Mucosa of descending colon (tissue), 3 donors: ENCODE results near the gene PLEKHM1. TPM values are rescaled to one million over a fixed set of nuclear protein-coding genes. Genes with fewer than 3 reads are reported as not detected.

ENCODE experiments used
- ATAC-seq: fragments of 200-7000 bp; cut with Tn5 transposase; one replicate; pipeline ENCODE4 v1.9.1; 2020; ENCODE audit warnings: mild to moderate bottlenecking, moderate library complexity
- DNase-seq, 3 donors: peaks; one replicate each; pipeline ENCODE4 v3.0.0-alpha.2; 2020
- H3K36me3 ChIP-seq: fragments of 200-600 bp; one replicate; pipeline ENCODE4 v1.8.0; 2021; ENCODE audit warnings: low read depth, mild to moderate bottlenecking
- H3K4me1 ChIP-seq: fragments of 200-600 bp; one replicate; pipeline ENCODE4 v1.8.0; 2021; ENCODE audit warnings: low read depth, mild to moderate bottlenecking
- H3K4me3 ChIP-seq: fragments of 200-600 bp; one replicate; pipeline ENCODE4 v1.8.0; 2021; ENCODE audit warnings: mild to moderate bottlenecking
- H3K9me3 ChIP-seq: fragments of 200-600 bp; one replicate; pipeline ENCODE4 v1.8.0; 2021; ENCODE audit warnings: mild to moderate bottlenecking
- CTCF ChIP-seq: fragments of 200-600 bp; IDR thresholded peaks from one replicate; pipeline ENCODE4 v1.8.0; 2022; ENCODE audit warnings: antibody characterized with exemption, mild to moderate bottlenecking
- intact Hi-C, 2 donors: fragments of 100-400 bp; cut with DNase I in 1 of 2; cut with micrococcal nuclease in 1 of 2; formaldehyde crosslinking; loops; one replicate each; pipeline versions ENCODE4 v1.11.0 to v1.11.1; 2022; cut with DNase I, micrococcal nuclease
- total RNA-seq, 3 donors: library from RNA; stranded (reverse); fragmentation: NEBNext Ultra II Directional in 2 of 3; extraction: Animal tissue kit (Norgen Biotek cat#: 25700) in 2 of 3; gene quantifications; one replicate each; pipeline versions ENCODE4 v1.2.1 to v1.2.4, GENCODE V29; 2021 to 2023
- donor health status: DM: no; HTN: no; CAD: no; lungs with moderate emphysema.
- donor health status: DM: no; HTN: no; CAD: no.
- donor health status: DM: no; HTN: yes; CAD: no.

Gene PLEKHM1
- total RNA-seq, 3 donors from 2014 or later, result 59.1 to 71.3 (median 68.7) TPM

GRCh38 chr17:45429339-45430005, 61.0 kb downstream of the PLEKHM1 start:
- DNase-seq, result peak in 1 of 3 donors; percentile 49
- intact Hi-C loops, result no loop called here

DNA sequence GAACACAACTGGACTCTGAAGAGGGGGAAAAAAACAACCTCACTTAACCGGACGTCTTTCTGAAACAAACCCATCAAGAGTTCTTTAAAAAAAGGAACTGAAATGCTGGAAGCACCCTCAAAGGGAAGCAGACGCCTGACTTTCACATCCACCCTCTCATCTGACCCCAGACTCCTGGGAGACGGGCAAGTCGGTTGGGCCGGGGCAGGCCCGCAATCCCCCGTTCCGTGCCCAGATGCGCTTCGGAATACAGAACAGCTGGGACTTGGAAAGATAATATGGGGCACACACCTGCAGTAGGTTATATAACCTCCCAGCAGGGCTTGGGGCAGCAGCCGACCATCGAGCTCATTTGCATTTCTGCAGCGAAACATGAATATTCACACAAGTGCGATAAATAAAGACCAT, 61.6 kb downstream of the PLEKHM1 start:
- ATAC-seq, result no peak
- Histone ChIP-seq H3K36me3 (no peaks in the 10 kb centered on the region), H3K9me3 (no peaks in the 10 kb centered on the region), H3K4me3 (no peak overlapping the region), H3K4me1 (peaks cover 41% of the 10 kb centered on the region)
- no peak for TF ChIP-seq CTCF
- peak in 2 of 3 donors; percentile 40 to 51 for DNase-seq
- intact Hi-C loops, result no loop called here

More at GRCh38 chr17:45429339-45430005, 61.0 kb downstream of the PLEKHM1 start:
- H3K4me3 ChIP-seq, result no peak overlapping the region
- ATAC-seq, result no peak
- no peaks in the 10 kb centered on the region for H3K9me3 ChIP-seq
- H3K36me3 ChIP-seq, result no peaks in the 10 kb centered on the region
- TF ChIP-seq CTCF, result no peak
- H3K4me1 ChIP-seq, result peaks cover 41% of the 10 kb centered on the region

- no peaks in the 10 kb centered on the region for H3K9me3 ChIP-seq
- ATAC-seq (peak; percentile 35), DNase-seq (peak; percentile 84 to 90 (median 87))
- H3K4me1 ChIP-seq, result peaks cover 39% of the 10 kb centered on the region
- TF ChIP-seq CTCF, result peak; percentile 100
- intact Hi-C loops, result no loop called here
- no peak overlapping the region for H3K4me3 ChIP-seq
- H3K36me3 ChIP-seq, result no peaks in the 10 kb centered on the region
Observed at GRCh38 chr17:45428050-45428617, 62.4 kb downstream of the PLEKHM1 start.

DNA sequence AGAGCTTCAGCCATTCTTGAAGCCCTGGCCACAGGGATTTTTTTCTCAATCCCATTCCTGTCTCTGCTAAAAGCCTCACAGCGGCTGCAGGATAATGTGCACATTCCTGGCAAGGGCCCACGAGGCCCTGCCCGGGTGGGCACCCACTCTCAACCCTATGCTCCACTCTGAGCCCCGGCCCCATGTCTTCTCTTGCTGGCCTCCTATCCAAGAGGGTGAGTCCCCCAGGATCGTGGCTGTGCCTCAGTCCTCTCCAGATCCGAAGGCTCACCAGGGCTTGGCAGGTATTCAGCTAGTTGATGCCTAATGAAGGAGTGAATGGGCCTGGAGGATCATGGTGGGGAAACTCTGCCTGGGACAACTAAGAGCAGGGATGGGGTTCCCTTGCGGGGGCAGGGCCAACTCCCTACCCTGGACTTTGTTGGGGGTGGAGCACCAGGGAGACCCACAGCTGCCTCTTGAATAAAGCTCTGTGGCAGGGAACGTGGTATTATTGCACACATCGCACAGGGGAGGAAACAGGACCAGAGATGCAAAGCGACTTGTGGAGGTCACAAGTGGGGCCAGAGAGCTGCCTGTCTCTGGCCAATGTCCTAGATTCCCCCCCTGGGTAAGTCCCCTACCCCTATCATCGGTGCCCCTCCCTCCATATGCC, 63.2 kb downstream of the PLEKHM1 start:
- TF ChIP-seq CTCF, result no peak
- peaks cover 35% of the 10 kb centered on the region for H3K4me1 ChIP-seq

DNA sequence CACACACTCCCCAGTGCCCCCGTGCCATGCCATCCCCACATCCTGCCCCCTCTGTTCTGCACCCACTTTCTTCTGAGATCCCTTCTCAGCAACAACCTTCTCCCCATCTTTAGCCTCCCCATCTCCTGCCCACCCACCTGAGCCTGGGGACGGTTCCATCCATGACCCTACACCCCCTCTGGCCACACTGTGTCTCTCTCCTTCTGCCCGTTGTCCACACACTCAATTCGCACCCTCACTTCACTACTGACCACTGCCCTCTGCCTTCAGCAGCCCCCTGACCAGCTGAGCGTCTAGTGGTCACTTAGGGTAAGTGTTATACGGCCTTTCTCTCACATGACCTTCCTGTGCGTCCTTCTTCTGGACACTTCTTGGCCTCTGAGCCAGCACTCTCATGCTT, 64.0 kb downstream of the PLEKHM1 start:
- peaks cover 34% of the 10 kb centered on the region for H3K4me1 ChIP-seq
- intact Hi-C loops, result no loop called here
- TF ChIP-seq CTCF, result no peak
- no peak overlapping the region for H3K4me3 ChIP-seq
- H3K9me3 ChIP-seq, result no peaks in the 10 kb centered on the region
- H3K36me3 ChIP-seq, result no peaks in the 10 kb centered on the region
- DNase-seq, result peak in 1 of 3 donors; percentile 31
- ATAC-seq, result no peak

More for the DNA sequence above, 63.2 kb downstream of the PLEKHM1 start:
- H3K9me3 ChIP-seq, result no peaks in the 10 kb centered on the region
- no peak for ATAC-seq
- peak in 2 of 3 donors; percentile 26 to 44 for DNase-seq
- intact Hi-C loops, result no loop called here
- no peaks in the 10 kb centered on the region for H3K36me3 ChIP-seq
- no peak overlapping the region for H3K4me3 ChIP-seq
